GM19240 (cell line): ENCODE measurements around the gene PLCL1.

Experiments used
- DNase-seq: peaks from one replicate; pipeline ENCODE4 v3.0.0; 2011; ENCODE audit warnings: low spot score; ENCODE audit not compliant: insufficient read length

The PLCL1 gene

GRCh38 chr2:197804049-197804757, at the start of gene PLCL1:
TSS of gene PLCL1 (plus strand) at chr2:197804593.
- peak; percentile 70 for DNase-seq

GRCh38 chr2:197759013-197759412, 45.4 kb upstream of the PLCL1 start:
- DNase-seq: no peak

GRCh38 chr2:197759625-197760292, 44.6 kb upstream of the PLCL1 start:
- no peak for DNase-seq

- no peak for DNase-seq
These were observed 44.1 kb upstream of the PLCL1 start for GRCh38 chr2:197760293-197760657.

GRCh38 chr2:197777823-197778407, 26.5 kb upstream of the PLCL1 start:
- DNase-seq: no peak

- DNase-seq: no peak
These were observed 25.1 kb upstream of the PLCL1 start for GRCh38 chr2:197779261-197779660.

GRCh38 chr2:197782126-197782525, 22.3 kb upstream of the PLCL1 start:
- no peak for DNase-seq

GRCh38 chr2:197784956-197785941, 19.1 kb upstream of the PLCL1 start, which contains the start of gene BOLL:
TSS of gene BOLL (minus strand) at chr2:197785319. CDS start at chr2:197781850, 3,469 bp downstream.
- DNase-seq: no peak

- no peak for DNase-seq
These were observed 18.1 kb upstream of the PLCL1 start for GRCh38 chr2:197786010-197786877.

GRCh38 chr2:197793456-197793855, 10.9 kb upstream of the PLCL1 start:
- no peak for DNase-seq

- no peak for DNase-seq
These were observed 9.1 kb upstream of the PLCL1 start for GRCh38 chr2:197795277-197795676.

GRCh38 chr2:197798187-197798586, 6.2 kb upstream of the PLCL1 start:
- no peak for DNase-seq

- no peak for DNase-seq
These were observed 5.3 kb upstream of the PLCL1 start for GRCh38 chr2:197799068-197799467.

- DNase-seq: no peak
These were observed 4.3 kb upstream of the PLCL1 start for GRCh38 chr2:197800091-197800490.

- DNase-seq: no peak
These were observed 3.4 kb upstream of the PLCL1 start for GRCh38 chr2:197801033-197801432.

- DNase-seq: no peak
These were observed 1.4 kb upstream of the PLCL1 start for GRCh38 chr2:197803033-197803444.

GRCh38 chr2:197804758-197805714, 643 bp downstream of the PLCL1 start:
- DNase-seq: no peak

- no peak for DNase-seq
These were observed 1.6 kb downstream of the PLCL1 start for GRCh38 chr2:197805715-197806633.
